Mesothelial cell of epicardium (in vitro differentiated cells): ENCODE data around the gene RABL6. TPM values are rescaled to one million over a fixed set of nuclear protein-coding genes. Genes with fewer than 3 reads are reported as not detected.
A peak's percentile ranks its signal among the peaks of the same experiment; 100 is the strongest.

Experiments used
- DNase-seq, 2 experiments: peaks; one replicate each; pipeline ENCODE4 v3.0.0; 2021; ENCODE audit warnings: low spot score in 2 of 2; ENCODE audit not compliant: unreplicated experiment in 2 of 2
- H3K27ac Mint-ChIP-seq: 2 replicates; pipeline ENCODE4 v1.8.0; 2021; ENCODE audit warnings: mixed read lengths
- H3K27me3 Mint-ChIP-seq: 2 replicates; pipeline ENCODE4 v1.8.0; 2021; ENCODE audit warnings: low read depth, mixed read lengths
- H3K36me3 Mint-ChIP-seq: 2 replicates; pipeline ENCODE4 v1.8.0; 2021; ENCODE audit warnings: mixed read lengths
- H3K4me1 Mint-ChIP-seq: 2 replicates; pipeline ENCODE4 v1.8.0; 2021; ENCODE audit warnings: mixed read lengths
- H3K4me3 Mint-ChIP-seq: 2 replicates; pipeline ENCODE4 v1.8.0; 2021; ENCODE audit warnings: mild to moderate bottlenecking, moderate library complexity, mixed read lengths
- H3K9me3 Mint-ChIP-seq: 2 replicates; pipeline ENCODE4 v1.8.0; 2021; ENCODE audit warnings: mixed read lengths
- CTCF ChIP-seq: fragments of 200-600 bp; sonication (generic); IDR thresholded peaks from one replicate; pipeline ENCODE4 v1.5.0; 2021; ENCODE audit warnings: antibody characterized with exemption; ENCODE audit not compliant: unreplicated experiment
- total RNA-seq: library from RNA; stranded (reverse); gene quantifications from 3 replicates; pipeline ENCODE4 v1.2.1, GENCODE V29; 2021

Gene RABL6
- total RNA-seq, 1 donor from 2014 or later: 124 TPM

GRCh38 chr9:136860529-136860928, 52.8 kb downstream of the RABL6 start:
- peak in 1 of 2 experiments; percentile 12 for DNase-seq
- peaks cover 4% of the 10 kb centered on the region for H3K36me3 Mint-ChIP-seq
- H3K27me3 Mint-ChIP-seq: no peaks in the 10 kb centered on the region
- no peaks in the 10 kb centered on the region for H3K9me3 Mint-ChIP-seq
- peak overlapping the region; percentile 77 for H3K27ac Mint-ChIP-seq
- no peak for TF ChIP-seq CTCF
- H3K4me1 Mint-ChIP-seq: peaks cover 5% of the 10 kb centered on the region
- no peak overlapping the region for H3K4me3 Mint-ChIP-seq

- TF ChIP-seq CTCF: no peak
- Mint-ChIP-seq H3K27me3 (no peaks in the 10 kb centered on the region), H3K9me3 (no peaks in the 10 kb centered on the region), H3K4me3 (no peak overlapping the region), H3K36me3 (peaks cover 4% of the 10 kb centered on the region), H3K27ac (no peak overlapping the region), H3K4me1 (peaks cover 5% of the 10 kb centered on the region)
- DNase-seq: peak in 1 of 2 experiments; percentile 11
Measured at GRCh38 chr9:136860933-136861873, 53.5 kb downstream of the RABL6 start.

GRCh38 chr9:136861874-136862457, 54.2 kb downstream of the RABL6 start:
- TF ChIP-seq CTCF: no peak
- Mint-ChIP-seq H3K4me3 (no peak overlapping the region), H3K36me3 (peaks cover 4% of the 10 kb centered on the region), H3K27me3 (no peaks in the 10 kb centered on the region), H3K9me3 (no peaks in the 10 kb centered on the region), H3K4me1 (peaks cover 5% of the 10 kb centered on the region), H3K27ac (no peak overlapping the region)
- DNase-seq: no peak

- Mint-ChIP-seq H3K27ac (no peak overlapping the region), H3K9me3 (peaks cover 4% of the 10 kb centered on the region), H3K4me3 (no peak overlapping the region), H3K4me1 (peaks cover 5% of the 10 kb centered on the region), H3K27me3 (no peaks in the 10 kb centered on the region), H3K36me3 (peaks cover 10% of the 10 kb centered on the region)
- DNase-seq: peak in 1 of 2 experiments; percentile 17
- TF ChIP-seq CTCF: no peak
Measured at GRCh38 chr9:136862849-136863622, 55.3 kb downstream of the RABL6 start.

GRCh38 chr9:136863623-136864273, 56.0 kb downstream of the RABL6 start:
- H3K27ac Mint-ChIP-seq: no peak overlapping the region
- H3K4me3 Mint-ChIP-seq: no peak overlapping the region
- TF ChIP-seq CTCF: no peak
- H3K36me3 Mint-ChIP-seq: peaks cover 14% of the 10 kb centered on the region
- peaks cover 5% of the 10 kb centered on the region for H3K4me1 Mint-ChIP-seq
- no peak for DNase-seq
- peaks cover 9% of the 10 kb centered on the region for H3K9me3 Mint-ChIP-seq
- H3K27me3 Mint-ChIP-seq: no peaks in the 10 kb centered on the region
